ENCODE measurements around the gene HS3ST2. TPM values are rescaled to one million over a fixed set of nuclear protein-coding genes. Genes with fewer than 3 reads are reported as not detected.

The HS3ST2 gene
- polyA plus RNA-seq (2011; rRNA removed) (not detected in 2 replicates), polyA plus RNA-seq (2017; fragmentation: RNase III; extraction: RNeasy Plus Mini Kit Qiagen cat#74134 plus additional on column Dnase treatment) (not detected in 3 replicates), polyA minus RNA-seq (2011; rRNA and poly(A)+ RNA removed) (not detected in 2 replicates)
- not detected in 2 replicates for polyA plus RNA-seq (2012; cell fraction: cytosol; rRNA removed)
- not detected in 2 replicates for polyA plus RNA-seq (2012; cell fraction: nucleus; rRNA removed)

GRCh38 chr16:22813948-22814710 lies at the start of gene HS3ST2:
HS3ST2 (plus strand) TSS chr16:22814162; CDS start chr16:22814611, 449 bp downstream.
- DNase-seq (ENCODE audit: low read depth in 1 of 2, low spot score in 1 of 2), result no peak
- CTCF ChIA-PET, result no interaction called here
- POLR2A ChIA-PET, result no interaction called here
- Histone ChIP-seq H3K9me3 (no peaks in the 10 kb centered on the region), H3K4me2 (no peak within 1 kb of the TSS), H3K4me3 (no peak within 1 kb of the TSS), H3K27ac (no peak within 1 kb of the TSS), H3K4me1 (peaks cover 4% of the 10 kb centered on the region; the same call in 1 of the 3 replicates)
- ATAC-seq, result no peak
- FAIRE-seq, result no peak
- 75% methylated on average over 34 of the region's 90 CpGs for WGBS (ENCODE audit: missing lambda C conversion rate)
- TF ChIP-seq KDM1A (IDR thresholded peaks at IDR 0.05; ENCODE audit: low read depth) (no peak), RCOR1 (IDR thresholded peaks at IDR 0.05; ENCODE audit: low read depth, low read length) (no peak), PBX3 (IDR thresholded peaks at IDR 0.05) (no peak), CHD4 (IDR thresholded peaks at IDR 0.05; ENCODE audit: borderline replicate concordance) (no peak), ELK1 (IDR thresholded peaks at IDR 0.05; ENCODE audit: low read depth, low read length) (no peak), CBX2 (IDR thresholded peaks at IDR 0.05; ENCODE audit: borderline replicate concordance, low read depth) (no peak)

- ChIA-PET POLR2A (no interaction called here), CTCF (interaction anchor here (0.6 to 1.2 kb wide), 3 partner anchors 15 to 96 kb away, joined by 3 to 5 read pairs (median 3); no protein-coding TSS in a partner anchor)
- Histone ChIP-seq H3K4me1 (no peaks in the 10 kb centered on the region), H3K27ac (no peak overlapping the region), H3K9me3 (no peaks in the 10 kb centered on the region), H3K4me3 (no peak overlapping the region), H3K4me2 (no peak overlapping the region)
- ATAC-seq, result no peak
- FAIRE-seq, result no peak
- TF ChIP-seq E2F6 (IDR thresholded peaks at IDR 0.05; ENCODE audit: borderline replicate concordance, low read depth) (no peak), SREBF2 (IDR thresholded peaks at IDR 0.05) (no peak)
- no peak for DNase-seq (ENCODE audit: low read depth in 1 of 2, low spot score in 1 of 2)
- 25% methylated on average over 8 of the region's 9 CpGs for WGBS (ENCODE audit: missing lambda C conversion rate)
Measured at GRCh38 chr16:22764662-22765327, 49.2 kb upstream of the HS3ST2 start.

- Histone ChIP-seq H3K27ac (no peak overlapping the region), H3K4me2 (no peak overlapping the region), H3K4me3 (no peak overlapping the region), H3K4me1 (no peaks in the 10 kb centered on the region), H3K9me3 (no peaks in the 10 kb centered on the region)
- POLR2A ChIA-PET, result no interaction called here
- no peak for TF ChIP-seq MAX (IDR thresholded peaks at IDR 0.05)
- no peak for TF ChIP-seq RNF2 (IDR thresholded peaks at IDR 0.05; ENCODE audit: borderline replicate concordance, low read depth)
- TF ChIP-seq RARB (CRISPR knock-in tag; IDR thresholded peaks at IDR 0.05), result no peak
- TF ChIP-seq CBX2 (IDR thresholded peaks at IDR 0.05; ENCODE audit: borderline replicate concordance, low read depth), result no peak
- no peak for TF ChIP-seq CHD4 (IDR thresholded peaks at IDR 0.05; ENCODE audit: borderline replicate concordance)
- no peak for TF ChIP-seq TP53 (CRISPR knock-in tag; IDR thresholded peaks at IDR 0.05)
- TF ChIP-seq USF2 (IDR thresholded peaks at IDR 0.05), result no peak
- TF ChIP-seq REST (IDR thresholded peaks at IDR 0.05), result no peak
- no peak for TF ChIP-seq HMGXB4 (CRISPR knock-in tag; IDR thresholded peaks at IDR 0.05; ENCODE audit: borderline replicate concordance)
- TF ChIP-seq PHF8 (IDR thresholded peaks at IDR 0.05; ENCODE audit: borderline replicate concordance, low read depth), result no peak
- no peak for TF ChIP-seq POLR2A (IDR thresholded peaks at IDR 0.05; ENCODE audit: low read length)
- TF ChIP-seq KDM1A (IDR thresholded peaks at IDR 0.05; ENCODE audit: low read depth), result no peak
- TF ChIP-seq SMC3 (IDR thresholded peaks at IDR 0.05), result no peak
- no peak for TF ChIP-seq TFCP2L1 (CRISPR knock-in tag; IDR thresholded peaks at IDR 0.05)
- no peak for TF ChIP-seq CBX8 (IDR thresholded peaks at IDR 0.05)
- no peak for TF ChIP-seq ZSCAN20 (CRISPR knock-in tag; IDR thresholded peaks at IDR 0.05)
- CTCF ChIA-PET, result interaction anchor here (0.6 to 1.2 kb wide), 2 partner anchors 16 to 97 kb away, joined by 3 to 5 read pairs; no protein-coding TSS in a partner anchor
- ATAC-seq (no peak), FAIRE-seq (no peak), DNase-seq (ENCODE audit: low read depth in 1 of 2, low spot score in 1 of 2) (no peak)
Measured at GRCh38 chr16:22765479-22765878, 48.5 kb upstream of the HS3ST2 start.

Measured in A549 (cell line).